T-helper 2 cell treated with Interferon-gamma antibody and Interleukin-4, amounts not matched to agents 100 ng/mL and 5 ng/mL, for 36 hours (primary cell): ENCODE measurements around the gene LRRN4CL. TPM values are rescaled to one million over a fixed set of nuclear protein-coding genes. Genes with fewer than 3 reads are reported as not detected.

Source experiments
- intact Hi-C: fragments of 100-400 bp; cut with micrococcal nuclease; formaldehyde crosslinking; loops from one replicate; pipeline ENCODE4 v1.15.1; 2023
- total RNA-seq: library from RNA; stranded (reverse); gene quantifications from 2 replicates; pipeline ENCODE4 v1.2.3, GENCODE V29; 2022

Gene LRRN4CL
- total RNA-seq, result 0.25 and 0.32 TPM in 2 replicates

DNA sequence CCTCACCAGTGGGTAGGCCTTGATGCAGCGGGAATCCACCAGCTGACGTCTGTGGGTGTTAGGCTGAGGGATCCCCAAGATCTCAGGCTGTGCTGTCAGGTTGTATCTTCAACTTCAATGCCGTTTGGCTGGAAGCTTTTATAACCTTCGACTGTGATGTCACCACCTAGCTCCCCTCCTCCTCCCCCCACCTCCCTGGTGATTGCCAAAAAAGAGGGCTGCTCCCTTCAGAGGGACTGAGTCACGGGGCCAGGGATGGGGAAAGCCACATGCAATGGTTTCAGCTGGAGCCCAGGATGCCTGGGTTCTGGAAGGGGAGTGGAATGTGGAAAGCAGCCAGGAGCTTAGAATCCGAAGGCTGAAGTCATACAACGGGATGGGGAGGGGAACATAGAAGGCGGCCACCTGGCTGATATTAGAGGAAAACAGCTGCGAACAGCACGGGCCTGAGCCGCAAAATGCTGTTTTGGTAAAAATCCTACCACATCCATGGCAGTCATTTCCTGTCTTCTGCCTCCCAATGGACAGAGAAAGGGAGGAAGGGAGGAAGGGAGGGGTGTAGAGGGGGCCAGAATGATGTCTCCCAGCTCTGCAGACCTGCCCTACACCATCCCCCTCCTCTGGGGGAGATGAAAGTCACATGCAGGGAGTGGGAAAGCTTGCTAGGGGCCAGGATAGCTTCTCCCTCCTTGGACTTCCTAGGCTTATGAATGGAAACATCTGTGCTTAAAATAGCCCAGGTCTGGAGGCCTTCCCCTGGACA is at the start of gene LRRN4CL:
TSS of gene LRRN4CL (minus strand) at position 110 of the 763 bp plus-strand sequence. CDS start 1,022 bp downstream, outside the sequence.
- intact Hi-C loops, result no loop called here

GRCh38 chr11:62737196-62737595 is 47.9 kb upstream of the LRRN4CL start:
- intact Hi-C loops, result loop anchor here (10.0 kb wide), 1 partner anchor 288 kb away; no protein-coding TSS in a partner anchor

- intact Hi-C loops, result loop anchor here (1.0 to 10.0 kb wide), 2 partner anchors 129 to 292 kb away; no protein-coding TSS in a partner anchor
These were observed 43.5 kb upstream of the LRRN4CL start for GRCh38 chr11:62732830-62733229.

- intact Hi-C loops, result loop anchor here (10.0 kb wide), 1 partner anchor 295 kb away; no protein-coding TSS in a partner anchor
These were observed 40.7 kb upstream of the LRRN4CL start for GRCh38 chr11:62730076-62730475.

GRCh38 chr11:62728171-62728988 is 39.0 kb upstream of the LRRN4CL start, which contains the start of gene TTC9C:
TSS of gene TTC9C (plus strand) at chr11:62728486. CDS start at chr11:62728849, 363 bp downstream.
- intact Hi-C loops, result loop anchor here (1.0 to 2.0 kb wide), 5 partner anchors 25 to 82 kb away; partner anchors contain the start of genes GANAB, NXF1, POLR2G and TMEM179B

DNA sequence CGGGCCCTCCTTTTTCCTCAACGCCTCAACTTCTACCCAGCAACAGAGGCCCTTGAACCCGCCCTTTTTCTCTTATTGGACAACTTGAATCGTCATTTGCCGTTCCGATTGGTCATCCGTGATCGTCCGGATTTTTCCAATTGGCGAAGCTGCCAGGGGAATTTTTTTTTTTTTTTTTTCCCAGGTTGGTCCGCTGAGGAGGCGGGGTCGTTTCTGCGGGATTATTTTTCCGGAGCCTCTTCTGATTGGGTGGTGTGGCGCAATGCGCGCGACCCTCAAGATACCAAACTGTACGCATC is 38.5 kb upstream of the LRRN4CL start:
- intact Hi-C loops, result loop anchor here (1.0 to 2.0 kb wide), 14 partner anchors 19 to 153 kb away; partner anchors contain the start of genes C11orf98, CSKMT, GANAB and MTA2

GRCh38 chr11:62727165-62727871 is 38.0 kb upstream of the LRRN4CL start, which contains the start of gene HNRNPUL2:
TSS of gene HNRNPUL2 (minus strand) at chr11:62727457. CDS start at chr11:62727156, 301 bp downstream.
- intact Hi-C loops, result loop anchor here (1.0 to 2.0 kb wide), 9 partner anchors 18 to 154 kb away; partner anchors contain the start of genes C11orf98, CSKMT, MTA2 and TAF6L

- intact Hi-C loops, result loop anchor here (1.0 to 2.0 kb wide), 9 partner anchors 18 to 154 kb away; partner anchors contain the start of genes C11orf98, CSKMT, MTA2 and TAF6L
These were observed 37.5 kb upstream of the LRRN4CL start for GRCh38 chr11:62726915-62727164.

GRCh38 chr11:62726156-62726914 is 37.0 kb upstream of the LRRN4CL start:
- intact Hi-C loops, result loop anchor here (2.0 kb wide), 1 partner anchor 62 kb away; the partner anchor contains the start of genes C11orf98 and CSKMT

DNA sequence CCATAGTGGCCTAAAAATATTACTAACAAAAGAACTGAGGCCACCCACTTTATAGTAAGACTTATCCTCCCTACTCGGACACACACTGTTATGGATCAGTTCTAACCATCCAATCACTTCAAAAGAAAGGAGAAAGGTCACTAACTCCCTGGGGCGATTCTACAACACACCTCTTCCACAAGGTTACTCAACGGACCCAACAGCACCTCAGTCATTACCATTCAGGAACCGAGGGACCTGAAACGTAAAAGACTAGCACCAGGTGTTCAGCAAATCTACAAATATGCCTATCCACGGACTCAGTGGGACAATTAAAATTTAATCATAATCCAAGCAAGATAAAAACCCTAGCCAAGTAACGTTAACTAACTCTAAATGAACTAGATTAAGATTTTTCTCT is 36.3 kb upstream of the LRRN4CL start:
- intact Hi-C loops, result loop anchor here (2.0 kb wide), 1 partner anchor 61 kb away; the partner anchor contains the start of genes C11orf98 and CSKMT

- intact Hi-C loops, result no loop called here
These were observed 34.8 kb upstream of the LRRN4CL start for GRCh38 chr11:62724171-62724570.

GRCh38 chr11:62721994-62722393 is 32.7 kb upstream of the LRRN4CL start:
- intact Hi-C loops, result no loop called here

- intact Hi-C loops, result no loop called here
These were observed 30.1 kb upstream of the LRRN4CL start for GRCh38 chr11:62719302-62719978.

DNA sequence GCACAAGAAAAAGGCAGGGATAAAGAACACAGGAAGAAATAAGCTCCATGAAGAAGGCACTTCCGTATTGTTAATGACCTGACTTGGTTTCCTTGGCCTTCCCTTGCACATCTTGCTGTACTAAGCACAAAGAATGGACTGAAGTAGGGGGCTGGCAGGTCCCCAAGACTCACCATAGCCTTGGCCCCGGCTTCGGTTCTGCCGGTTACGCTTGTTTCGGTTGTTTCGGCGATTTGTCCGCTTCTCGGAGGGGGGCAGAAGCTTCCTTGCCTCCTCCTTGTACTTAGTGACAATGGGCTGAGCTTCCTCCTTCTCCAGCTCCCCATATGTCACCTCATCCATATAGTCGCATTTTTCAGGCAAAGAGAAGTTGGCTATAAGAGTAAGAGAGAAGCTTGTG is 27.5 kb upstream of the LRRN4CL start:
- intact Hi-C loops, result no loop called here

DNA sequence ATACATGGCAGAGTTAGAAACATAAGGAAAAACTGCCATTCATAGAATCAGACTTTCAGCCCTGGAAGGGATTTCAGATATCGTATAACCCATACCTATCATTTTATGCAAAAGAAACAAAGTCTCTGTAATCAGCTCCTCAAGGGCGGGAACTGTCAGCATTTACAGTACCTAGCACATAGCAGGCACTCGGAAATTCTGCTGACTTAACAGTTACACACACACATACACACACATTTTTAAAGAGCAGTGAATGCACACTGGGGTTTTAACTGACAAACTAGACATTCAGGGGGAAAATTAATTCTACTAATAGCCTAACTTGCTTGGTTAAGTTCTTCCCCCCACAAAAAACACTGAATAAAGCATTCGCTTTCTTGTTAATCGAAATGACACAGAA is 26.9 kb upstream of the LRRN4CL start:
- intact Hi-C loops, result no loop called here

DNA sequence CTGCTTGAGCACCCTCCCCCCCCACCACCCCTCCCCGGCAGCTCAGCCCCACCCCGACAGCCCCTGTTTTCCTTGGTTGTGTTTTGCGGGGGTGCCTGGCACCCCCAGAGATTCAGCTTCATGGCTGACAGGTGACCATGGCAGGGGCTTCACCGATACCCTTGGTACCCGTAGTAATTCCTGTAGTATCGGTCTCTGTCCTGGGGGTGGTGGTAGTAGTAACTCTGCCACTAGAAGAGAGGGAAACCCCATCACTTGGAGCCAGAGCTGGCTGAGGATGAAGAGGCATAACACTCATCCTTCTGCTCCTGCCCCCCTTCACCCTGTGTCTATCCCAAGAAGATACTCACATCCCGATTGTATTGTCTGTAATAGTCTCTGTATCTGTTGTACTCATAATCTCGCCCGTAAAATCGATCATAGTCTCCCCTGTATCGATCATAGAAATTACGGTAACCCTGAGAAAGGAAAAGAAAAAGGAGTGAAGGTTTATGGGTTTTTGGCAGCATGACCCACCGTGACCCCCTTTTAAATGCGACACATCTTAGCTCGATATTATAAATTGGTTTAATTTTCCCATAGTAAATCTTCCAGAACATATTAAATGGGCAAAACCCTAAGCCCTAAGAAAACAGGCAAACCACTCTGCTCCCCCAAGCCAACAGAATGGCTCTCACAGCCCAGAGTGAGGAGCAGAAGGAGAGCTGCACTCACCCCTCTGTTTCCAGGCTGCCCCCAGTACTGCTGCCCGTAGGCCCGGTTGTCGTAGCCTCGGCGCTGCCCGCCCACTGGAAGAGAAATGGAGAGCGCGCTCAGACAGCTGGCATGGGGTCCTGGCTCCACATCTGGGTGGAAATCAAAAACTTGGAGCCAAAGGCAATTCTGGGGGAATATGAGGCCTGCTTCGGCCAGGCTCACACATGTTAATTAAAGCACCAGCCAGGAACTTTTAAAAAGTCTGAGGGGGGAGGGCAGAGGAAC is 26.1 kb upstream of the LRRN4CL start:
- intact Hi-C loops, result no loop called here

DNA sequence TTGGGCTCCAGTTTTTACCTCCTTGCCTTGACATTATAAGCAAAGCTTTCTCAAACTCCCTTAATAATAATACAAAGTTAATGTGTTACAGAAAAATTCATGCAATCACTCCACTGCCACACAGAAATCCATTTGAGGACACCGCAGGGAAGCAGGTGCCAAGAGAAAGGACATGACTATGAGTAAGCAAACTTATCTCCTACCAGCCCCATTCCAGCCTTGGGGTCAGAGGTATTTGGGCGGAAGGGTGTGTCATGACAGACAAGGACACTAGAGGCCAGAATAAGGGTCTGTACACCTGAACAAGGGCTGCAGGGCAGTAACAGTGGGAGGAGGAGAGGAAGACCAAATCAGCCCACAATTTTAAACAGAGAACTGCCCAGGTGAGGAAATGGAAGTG is 24.0 kb upstream of the LRRN4CL start:
- intact Hi-C loops, result no loop called here

DNA sequence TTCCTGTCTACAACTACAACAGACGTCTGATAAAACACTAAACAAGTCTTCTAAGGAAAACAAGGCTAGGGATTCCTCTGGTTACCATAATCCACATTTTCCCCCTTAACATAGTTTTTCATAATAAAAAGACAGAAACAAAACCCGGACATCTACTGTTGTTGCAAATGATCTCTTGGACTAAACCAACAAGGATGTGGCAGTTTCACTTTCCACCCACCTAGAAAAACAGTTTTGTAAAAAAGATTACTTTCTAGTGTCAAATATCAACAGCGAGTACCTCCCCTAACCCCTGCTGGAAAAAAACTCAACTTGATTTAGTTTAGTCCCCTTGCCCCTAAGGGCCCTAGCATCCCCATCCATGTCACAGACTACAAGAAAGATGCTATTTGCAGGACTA is 23.5 kb upstream of the LRRN4CL start:
- intact Hi-C loops, result no loop called here
